HCT116 (cell line): ENCODE results near the gene HOGA1. TPM values are rescaled to one million over a fixed set of nuclear protein-coding genes. Genes with fewer than 3 reads are reported as not detected.

Experiments used
- ATAC-seq: fragments of 200-7000 bp; cut with Tn5 transposase; 2 replicates; pipeline ENCODE4 v1.9.1; 2020; ENCODE audit warnings: mild to moderate bottlenecking, moderate library complexity
- BruUV-seq: library from RNA; stranded (reverse); fragments of 400-500 nt; replicated peaks from 2 replicates; lab custom pipeline; 2021; lab: Mats Ljungman, UMichigan
- CTCF ChIA-PET: fragments of 300-600 bp; sonication (Branson Sonifier 250); formaldehyde crosslinking; loops from one replicate; lab custom pipeline; 2021; ENCODE audit warnings: antibody characterized with exemption; lab: Charles Lee
- POLR2A ChIA-PET: fragments of 300-600, 350-600 bp; sonication (Branson Sonifier 250); formaldehyde crosslinking; loops from one replicate; lab custom pipeline; 2021; ENCODE audit warnings: antibody characterized with exemption; lab: Charles Lee
- RAD21 ChIA-PET, 2 experiments: fragments of 300-600 bp; sonication (Branson Sonifier 250); formaldehyde crosslinking; loops; one replicate each; lab custom pipeline; 2023; ENCODE audit warnings: low total read pairs in 2 of 2; ENCODE audit not compliant: uncharacterized antibody in 2 of 2, unreplicated experiment in 2 of 2, low non-redundant PET in 1 of 2; lab: Charles Lee
- DNase-seq: peaks from one replicate; pipeline ENCODE4 v3.0.0-alpha.2; 2010; ENCODE audit warnings: low read depth, low spot score
- H2AFZ ChIP-seq: fragments of 200-600 bp; shearing (Covaris generic), sonication (generic); 2 replicates; pipeline ENCODE4 v1.6.1; 2017; ENCODE audit warnings: low read depth, mixed run types, mixed read lengths, antibody characterized with exemption, low read length; ENCODE audit not compliant: poor library complexity, severe bottlenecking
- H3K27ac ChIP-seq: 2 replicates; pipeline ENCODE4 v1.5.1; 2012; ENCODE audit warnings: low read depth, low read length
- H3K27me3 ChIP-seq: fragments of 200-600 bp; sonication (generic); 2 replicates; pipeline ENCODE4 v1.6.1; 2016; ENCODE audit warnings: mixed run types, low read length, mixed read lengths; ENCODE audit not compliant: insufficient read depth
- H3K36me3 ChIP-seq, 2 experiments: fragments of 200-500 bp in 1 of 2; fragments of 200-600 bp in 1 of 2; sonication (Bioruptor generic) in 1 of 2; sonication (generic) in 1 of 2; 2 replicates each; pipeline versions ENCODE4 v1.5.1 to v1.6.1; 2014 to 2016; ENCODE audit warnings: low read length in 2 of 2, inconsistent platforms in 1 of 2, mixed read lengths in 1 of 2, mixed run types in 1 of 2; ENCODE audit not compliant: insufficient read depth in 2 of 2, control insufficient read depth in 1 of 2
- H3K4me1 ChIP-seq, 2 experiments: fragments of 200-600 bp in 1 of 2; sonication (generic) in 1 of 2; 2 replicates each; pipeline versions ENCODE4 v1.5.1 to v1.6.1; 2012 to 2017; ENCODE audit warnings: low read length in 2 of 2, inconsistent platforms in 1 of 2, mild to moderate bottlenecking in 1 of 2, mixed read lengths in 1 of 2, mixed run types in 1 of 2, moderate library complexity in 1 of 2; ENCODE audit not compliant: insufficient read depth in 2 of 2, control insufficient read depth in 1 of 2
- H3K4me2 ChIP-seq: fragments of 200-600 bp; sonication (generic); 2 replicates; pipeline ENCODE4 v1.6.1; 2017; ENCODE audit warnings: mixed run types, low read length, mixed read lengths
- H3K4me3 ChIP-seq, 2 experiments: fragments of 200-600 bp in 1 of 2; sonication (generic) in 1 of 2; replicated peaks in 1 of 2; 2 replicates each; pipeline ENCODE4 v1.5.1; 2011 to 2016; ENCODE audit warnings: low read length in 2 of 2, control low read depth in 1 of 2, low read depth in 1 of 2, mild to moderate bottlenecking in 1 of 2, mixed read lengths in 1 of 2, mixed run types in 1 of 2
- H3K79me2 ChIP-seq: fragments of 200-600 bp; sonication (generic); 2 replicates; pipeline ENCODE4 v1.6.1; 2017; ENCODE audit warnings: mild to moderate bottlenecking, mixed run types, low read length, moderate library complexity, mixed read lengths; ENCODE audit not compliant: insufficient read depth
- H3K9ac ChIP-seq: fragments of 200-600 bp; sonication (generic); 2 replicates; pipeline ENCODE4 v1.6.1; 2016; ENCODE audit warnings: low read length, mixed read lengths
- H3K9me2 ChIP-seq: fragments of 200-600 bp; sonication (generic), shearing (Covaris generic); 2 replicates; pipeline ENCODE4 v1.6.1; 2017; ENCODE audit warnings: mixed run types, mild to moderate bottlenecking, moderate library complexity; ENCODE audit not compliant: insufficient read depth
- H3K9me3 ChIP-seq, 2 experiments: fragments of 200-500 bp in 1 of 2; fragments of 200-600 bp in 1 of 2; sonication (Bioruptor generic) in 1 of 2; sonication (generic) in 1 of 2; 2 replicates each; pipeline ENCODE4 v1.6.1; 2014 to 2017; ENCODE audit warnings: low read length in 2 of 2, mixed read lengths in 2 of 2, inconsistent platforms in 1 of 2, low read depth in 1 of 2, mild to moderate bottlenecking in 1 of 2, mixed run types in 1 of 2, moderate library complexity in 1 of 2; ENCODE audit not compliant: control insufficient read depth in 1 of 2, insufficient read depth in 1 of 2
- H4K20me1 ChIP-seq: fragments of 200-600 bp; sonication (generic), shearing (Covaris generic); 2 replicates; pipeline ENCODE4 v1.6.1; 2017; ENCODE audit warnings: mixed run types, mild to moderate bottlenecking, moderate library complexity; ENCODE audit not compliant: insufficient read depth
- CBX3 ChIP-seq: IDR thresholded peaks from 2 replicates; pipeline ENCODE4 v1.6.1; 2012; ENCODE audit warnings: low read depth
- CEBPB ChIP-seq: IDR thresholded peaks from 2 replicates; pipeline ENCODE4 v1.6.1; 2012; ENCODE audit warnings: low read depth
- EGR1 ChIP-seq: IDR thresholded peaks from 2 replicates; pipeline ENCODE4 v1.6.1; 2012; ENCODE audit warnings: low read depth
- EZH2 ChIP-seq: fragments of 200-600 bp; sonication (generic); IDR thresholded peaks from 2 replicates; pipeline ENCODE4 v1.6.1; 2017; ENCODE audit warnings: antibody characterized with exemption, mixed run types
- EZH2phosphoT487 ChIP-seq: fragments of 200-600 bp; IDR thresholded peaks from 2 replicates; pipeline ENCODE4 v1.6.1; 2018; ENCODE audit warnings: antibody characterized with exemption, borderline replicate concordance
- JUND ChIP-seq: IDR thresholded peaks from 2 replicates; pipeline ENCODE4 v1.6.1; 2012
- POLR2AphosphoS5 ChIP-seq: IDR thresholded peaks from 2 replicates; pipeline ENCODE4 v1.6.1; 2011; ENCODE audit warnings: mild to moderate bottlenecking, low read depth, low read length, moderate library complexity
- SIN3A ChIP-seq: IDR thresholded peaks from 2 replicates; pipeline ENCODE4 v1.6.1; 2012; ENCODE audit warnings: low read depth
- SP1 ChIP-seq: IDR thresholded peaks from 2 replicates; pipeline ENCODE4 v1.6.1; 2012; ENCODE audit warnings: low read depth
- SRF ChIP-seq: IDR thresholded peaks from 2 replicates; pipeline ENCODE4 v1.6.1; 2012; ENCODE audit warnings: low read depth
- TCF7L2 ChIP-seq: IDR thresholded peaks from 2 replicates; pipeline ENCODE4 v1.7.0; 2011; ENCODE audit warnings: borderline replicate concordance, inconsistent platforms; ENCODE audit not compliant: insufficient read depth, insufficient read length; ENCODE audit errors: extremely low read depth
- ZNF274 ChIP-seq: fragments of 200-500 bp; sonication (Bioruptor generic); IDR thresholded peaks from 2 replicates; pipeline ENCODE4 v1.6.1; 2014; ENCODE audit warnings: mild to moderate bottlenecking, low read depth, low read length, inconsistent platforms
- intact Hi-C: fragments of 100-400 bp; cut with micrococcal nuclease; formaldehyde crosslinking; loops from 2 replicates; pipeline ENCODE4 v1.10.0; 2022
- total RNA-seq: library from RNA; stranded (reverse); gene quantifications from one replicate; pipeline ENCODE4 v1.2.1, GENCODE V29; 2021; ENCODE audit not compliant: unreplicated experiment
- TF ChIP-seq, protein P1 (sequence below): IDR thresholded peaks from 2 replicates; pipeline ENCODE4 v1.6.1; 2012
- TF ChIP-seq, protein P2 (sequence below): IDR thresholded peaks from 2 replicates; pipeline ENCODE4 v1.6.1; 2011; ENCODE audit warnings: mild to moderate bottlenecking, low read length, moderate library complexity; ENCODE audit not compliant: insufficient replicate concordance; ENCODE audit errors: extremely low read depth
- TF ChIP-seq, protein P3 (sequence below): IDR thresholded peaks from 2 replicates; pipeline ENCODE4 v1.6.1; 2012; ENCODE audit warnings: low read depth

The HOGA1 gene
- total RNA-seq, 1 experiment from 2014 or later = 1.6 TPM

GRCh38 chr10:97543025-97543546 lies 41.1 kb upstream of the HOGA1 start (continued):
- no peak for TF ChIP-seq CEBPB
- TF ChIP-seq JUND = peak; percentile 100
- TF ChIP-seq ZNF274 = no peak
- TF ChIP-seq TCF7L2 = peak; percentile 65
- TF ChIP-seq SRF = peak; percentile 58; the same call in 1 of the 2 replicates
- TF ChIP-seq POLR2AphosphoS5 = peak; percentile 66; the same call in 1 of the 2 replicates
- TF ChIP-seq EZH2 = no peak
- TF ChIP-seq, protein P1, sequence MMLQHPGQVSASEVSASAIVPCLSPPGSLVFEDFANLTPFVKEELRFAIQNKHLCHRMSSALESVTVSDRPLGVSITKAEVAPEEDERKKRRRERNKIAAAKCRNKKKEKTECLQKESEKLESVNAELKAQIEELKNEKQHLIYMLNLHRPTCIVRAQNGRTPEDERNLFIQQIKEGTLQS = no peak
- TF ChIP-seq SP1 = peak; percentile 95

DNA sequence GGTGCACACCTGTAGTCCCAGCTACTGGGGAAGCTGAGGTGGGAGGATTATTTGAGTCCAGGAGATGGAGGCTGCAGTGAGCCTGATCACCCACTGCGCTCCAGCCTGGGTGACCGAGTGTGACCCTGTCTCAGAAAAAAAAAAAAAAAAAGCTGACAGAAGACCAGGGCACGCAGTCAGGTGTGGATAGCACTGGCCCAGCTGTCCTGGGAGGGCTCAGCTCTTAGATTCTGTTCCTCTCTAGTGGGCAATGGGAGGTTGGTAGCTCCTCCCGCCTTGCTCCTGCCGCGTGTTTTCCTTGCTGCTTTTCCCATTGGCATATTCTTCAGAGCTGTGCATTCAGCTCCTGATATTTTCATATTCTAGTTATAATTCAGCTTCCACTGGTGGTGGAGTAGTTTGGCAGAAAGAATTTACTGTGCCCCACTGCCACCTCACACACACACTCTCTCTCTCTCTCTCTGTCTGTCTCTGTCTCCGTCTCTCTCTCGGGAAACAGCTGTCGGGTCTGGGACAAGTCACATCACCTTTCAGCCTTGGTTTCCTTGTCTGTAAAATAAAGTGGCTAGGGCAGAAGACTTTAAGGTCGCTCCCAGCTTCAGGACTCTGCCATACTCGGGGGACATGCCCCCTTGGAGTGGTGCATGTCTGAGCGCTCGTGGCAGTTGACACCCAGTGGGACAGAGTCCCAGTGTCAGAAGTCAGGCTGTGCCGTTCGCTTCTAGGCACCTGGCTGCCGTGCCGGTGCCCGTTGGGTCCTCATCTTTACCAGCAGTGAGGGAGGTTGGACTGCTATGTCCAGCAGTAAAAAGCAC lies 37.5 kb upstream of the HOGA1 start:
- Histone ChIP-seq H3K9me3 (no peaks in the 10 kb centered on the region), H3K36me3 (no peaks in the 10 kb centered on the region), H3K27me3 (no peaks in the 10 kb centered on the region), H3K4me2 (no peak overlapping the region), H3K4me3 (no peak overlapping the region), H3K27ac (no peak overlapping the region), H3K79me2 (peaks cover 6% of the 10 kb centered on the region; the same call in 1 of the 2 replicates), H3K9ac (no peak overlapping the region), H3K9me2 (no peaks in the 10 kb centered on the region), H3K4me1 (peaks cover 34 to 52% of the 10 kb centered on the region in 2 experiments), H4K20me1 (no peaks in the 10 kb centered on the region), H2AFZ (no peak overlapping the region)
- DNase-seq (no peak), ATAC-seq (no peak)
- ChIA-PET CTCF (interaction anchor here (0.7 to 1.4 kb wide), 3 partner anchors 25 to 94 kb away, joined by 3 to 4 read pairs (median 3); no protein-coding TSS in a partner anchor), POLR2A (no interaction called here), RAD21 (no interaction called here)
- intact Hi-C loops = no loop called here
- BruUV-seq = no TSS peak
- TF ChIP-seq EZH2phosphoT487 (no peak), TCF7L2 (no peak), SP1 (no peak), JUND (no peak), SIN3A (no peak), EGR1 (no peak), POLR2AphosphoS5 (no peak), CBX3 (no peak), EZH2 (no peak), ZNF274 (no peak)
- TF ChIP-seq, protein P2, sequence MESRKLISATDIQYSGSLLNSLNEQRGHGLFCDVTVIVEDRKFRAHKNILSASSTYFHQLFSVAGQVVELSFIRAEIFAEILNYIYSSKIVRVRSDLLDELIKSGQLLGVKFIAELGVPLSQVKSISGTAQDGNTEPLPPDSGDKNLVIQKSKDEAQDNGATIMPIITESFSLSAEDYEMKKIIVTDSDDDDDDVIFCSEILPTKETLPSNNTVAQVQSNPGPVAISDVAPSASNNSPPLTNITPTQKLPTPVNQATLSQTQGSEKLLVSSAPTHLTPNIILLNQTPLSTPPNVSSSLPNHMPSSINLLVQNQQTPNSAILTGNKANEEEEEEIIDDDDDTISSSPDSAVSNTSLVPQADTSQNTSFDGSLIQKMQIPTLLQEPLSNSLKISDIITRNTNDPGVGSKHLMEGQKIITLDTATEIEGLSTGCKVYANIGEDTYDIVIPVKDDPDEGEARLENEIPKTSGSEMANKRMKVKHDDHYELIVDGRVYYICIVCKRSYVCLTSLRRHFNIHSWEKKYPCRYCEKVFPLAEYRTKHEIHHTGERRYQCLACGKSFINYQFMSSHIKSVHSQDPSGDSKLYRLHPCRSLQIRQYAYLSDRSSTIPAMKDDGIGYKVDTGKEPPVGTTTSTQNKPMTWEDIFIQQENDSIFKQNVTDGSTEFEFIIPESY = no peak
- TF ChIP-seq, protein P3, sequence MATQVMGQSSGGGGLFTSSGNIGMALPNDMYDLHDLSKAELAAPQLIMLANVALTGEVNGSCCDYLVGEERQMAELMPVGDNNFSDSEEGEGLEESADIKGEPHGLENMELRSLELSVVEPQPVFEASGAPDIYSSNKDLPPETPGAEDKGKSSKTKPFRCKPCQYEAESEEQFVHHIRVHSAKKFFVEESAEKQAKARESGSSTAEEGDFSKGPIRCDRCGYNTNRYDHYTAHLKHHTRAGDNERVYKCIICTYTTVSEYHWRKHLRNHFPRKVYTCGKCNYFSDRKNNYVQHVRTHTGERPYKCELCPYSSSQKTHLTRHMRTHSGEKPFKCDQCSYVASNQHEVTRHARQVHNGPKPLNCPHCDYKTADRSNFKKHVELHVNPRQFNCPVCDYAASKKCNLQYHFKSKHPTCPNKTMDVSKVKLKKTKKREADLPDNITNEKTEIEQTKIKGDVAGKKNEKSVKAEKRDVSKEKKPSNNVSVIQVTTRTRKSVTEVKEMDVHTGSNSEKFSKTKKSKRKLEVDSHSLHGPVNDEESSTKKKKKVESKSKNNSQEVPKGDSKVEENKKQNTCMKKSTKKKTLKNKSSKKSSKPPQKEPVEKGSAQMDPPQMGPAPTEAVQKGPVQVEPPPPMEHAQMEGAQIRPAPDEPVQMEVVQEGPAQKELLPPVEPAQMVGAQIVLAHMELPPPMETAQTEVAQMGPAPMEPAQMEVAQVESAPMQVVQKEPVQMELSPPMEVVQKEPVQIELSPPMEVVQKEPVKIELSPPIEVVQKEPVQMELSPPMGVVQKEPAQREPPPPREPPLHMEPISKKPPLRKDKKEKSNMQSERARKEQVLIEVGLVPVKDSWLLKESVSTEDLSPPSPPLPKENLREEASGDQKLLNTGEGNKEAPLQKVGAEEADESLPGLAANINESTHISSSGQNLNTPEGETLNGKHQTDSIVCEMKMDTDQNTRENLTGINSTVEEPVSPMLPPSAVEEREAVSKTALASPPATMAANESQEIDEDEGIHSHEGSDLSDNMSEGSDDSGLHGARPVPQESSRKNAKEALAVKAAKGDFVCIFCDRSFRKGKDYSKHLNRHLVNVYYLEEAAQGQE = no peak
- TF ChIP-seq, protein P1 = no peak
